VCaP (cell line): ENCODE measurements around the gene TLCD1.

ENCODE experiments used
- H3K27ac ChIP-seq: fragments of 450-650 bp; 2 replicates; pipeline ENCODE4 v1.5.1; 2017
- CTCF ChIP-seq: fragments of 450-650 bp; conservative IDR thresholded peaks from 2 replicates; pipeline ENCODE4 v1.5.1; 2017; ENCODE audit warnings: mild to moderate bottlenecking, moderate library complexity

Gene TLCD1

GRCh38 chr17:28760601-28761562 lies 34.8 kb upstream of the TLCD1 start:
- no peak for TF ChIP-seq CTCF
- peak overlapping the region; percentile 67 for H3K27ac ChIP-seq

- H3K27ac ChIP-seq, result peak overlapping the region; percentile 67
- no peak for TF ChIP-seq CTCF
Measured at GRCh38 chr17:28759256-28759865, 33.3 kb upstream of the TLCD1 start.

- peak overlapping the region; percentile 67 for H3K27ac ChIP-seq
- TF ChIP-seq CTCF, result no peak
Measured at GRCh38 chr17:28758411-28759121, 32.5 kb upstream of the TLCD1 start.

GRCh38 chr17:28756049-28756804 lies 30.2 kb upstream of the TLCD1 start:
- peak overlapping the region; percentile 30 for H3K27ac ChIP-seq
- no peak for TF ChIP-seq CTCF

GRCh38 chr17:28755486-28755885 lies 29.5 kb upstream of the TLCD1 start:
- H3K27ac ChIP-seq, result peak overlapping the region; percentile 30; the same call in 1 of the 2 replicates
- no peak for TF ChIP-seq CTCF

GRCh38 chr17:28751600-28752366 lies 25.8 kb upstream of the TLCD1 start:
- peak overlapping the region; percentile 99 for H3K27ac ChIP-seq
- no peak for TF ChIP-seq CTCF
